HG03025 (cell line): ENCODE measurements around the gene YBX1.
"Not testable (repeated sequence)": the region's sequence is repeated elsewhere in the genome, so short reads cannot be mapped to it uniquely, and the experiment has no call there.

ENCODE experiments used
- ATAC-seq: cut with Tn5 transposase; IDR thresholded peaks from one replicate; pipeline ENCODE4 v1.9.1; 2021; ENCODE audit warnings: mild to moderate bottlenecking, moderate library complexity; ENCODE audit not compliant: unreplicated experiment, low FRiP score

YBX1 gene

DNA sequence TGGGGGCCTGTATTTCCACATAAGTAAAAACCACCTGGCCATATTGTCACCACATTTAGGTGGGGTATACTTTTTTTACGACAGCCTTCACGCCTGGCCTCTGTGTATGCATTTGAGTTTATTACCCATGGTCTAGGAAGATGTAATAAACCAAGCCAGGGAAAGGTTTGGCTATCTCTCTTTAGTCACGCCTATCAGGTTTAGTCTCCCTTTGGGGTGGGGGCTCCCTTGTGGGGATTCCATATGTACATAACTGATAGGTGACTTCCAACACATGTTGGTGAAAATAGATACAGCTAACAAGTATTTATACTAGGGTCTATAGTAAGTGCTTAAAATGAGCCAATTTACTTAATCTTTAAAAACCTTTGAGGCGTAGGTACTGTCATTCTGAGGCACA lies 4.2 kb downstream of the YBX1 start:
- no peak for ATAC-seq

DNA sequence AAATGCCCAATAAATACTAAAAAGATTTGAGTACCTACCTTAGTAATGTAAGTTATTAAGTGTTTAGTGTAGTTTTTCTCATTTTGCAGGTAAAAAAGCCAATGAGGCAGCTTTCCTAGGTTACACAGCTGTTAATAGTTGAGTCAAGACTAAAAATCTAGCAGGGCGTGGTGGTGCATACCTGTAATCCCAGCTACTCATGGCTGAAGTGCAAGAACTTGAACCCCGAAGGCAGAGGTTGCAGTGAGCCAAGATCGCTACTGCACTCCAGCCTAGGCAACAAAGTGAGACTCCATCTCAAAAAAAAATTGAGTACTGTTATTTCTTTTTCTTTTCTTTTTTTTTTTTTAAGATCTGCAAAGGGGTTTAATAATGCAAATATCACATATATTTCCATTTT lies 7.7 kb downstream of the YBX1 start:
- no peak for ATAC-seq

DNA sequence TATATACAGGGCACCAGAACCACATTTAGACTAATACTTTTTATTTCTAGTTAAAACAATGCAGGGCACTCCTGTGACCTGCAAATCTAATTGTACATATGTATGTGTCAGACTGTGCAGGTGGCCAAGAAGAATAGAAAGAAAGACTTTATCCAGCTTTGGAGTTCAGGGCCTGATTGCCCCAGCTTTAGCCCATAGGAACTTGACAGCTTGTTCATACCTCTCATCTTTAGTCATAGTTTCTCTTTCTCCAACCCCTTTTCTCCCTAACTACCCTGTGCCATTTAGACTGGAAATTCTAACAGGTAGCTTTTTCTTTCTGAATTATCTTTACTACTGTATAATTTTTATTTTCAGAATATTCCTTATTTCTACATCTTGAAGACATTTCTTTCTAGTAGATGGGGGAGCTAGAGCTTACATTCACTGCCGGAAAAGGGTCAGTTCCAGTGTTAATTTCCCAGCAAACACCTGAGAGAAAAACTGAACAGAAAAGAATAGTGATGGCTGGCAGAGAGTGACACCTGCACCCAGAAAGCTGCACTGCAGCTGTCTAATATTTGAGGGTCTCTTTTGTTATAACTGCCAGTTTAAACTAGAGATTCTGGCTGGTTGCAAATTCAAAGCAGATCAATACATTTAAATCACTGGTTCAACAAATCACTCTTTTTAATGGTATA lies 8.4 kb downstream of the YBX1 start:
- no peak for ATAC-seq

DNA sequence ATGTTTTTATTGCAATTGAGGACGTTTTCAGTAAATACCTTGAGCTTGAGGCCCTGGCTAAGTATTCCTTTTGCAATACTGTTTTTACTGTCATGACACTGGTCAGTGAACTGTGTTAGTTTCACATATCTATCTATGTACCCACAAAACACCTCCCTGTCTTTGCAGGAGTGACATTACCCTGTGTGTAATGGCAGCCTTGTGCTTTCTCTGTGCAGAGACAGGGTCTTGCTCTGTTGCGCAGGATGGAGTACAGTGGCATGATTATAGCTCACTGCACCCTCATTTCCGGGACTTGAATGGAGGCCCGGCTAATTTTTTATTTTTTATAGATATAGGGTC lies 8.9 kb downstream of the YBX1 start:
- no peak for ATAC-seq

DNA sequence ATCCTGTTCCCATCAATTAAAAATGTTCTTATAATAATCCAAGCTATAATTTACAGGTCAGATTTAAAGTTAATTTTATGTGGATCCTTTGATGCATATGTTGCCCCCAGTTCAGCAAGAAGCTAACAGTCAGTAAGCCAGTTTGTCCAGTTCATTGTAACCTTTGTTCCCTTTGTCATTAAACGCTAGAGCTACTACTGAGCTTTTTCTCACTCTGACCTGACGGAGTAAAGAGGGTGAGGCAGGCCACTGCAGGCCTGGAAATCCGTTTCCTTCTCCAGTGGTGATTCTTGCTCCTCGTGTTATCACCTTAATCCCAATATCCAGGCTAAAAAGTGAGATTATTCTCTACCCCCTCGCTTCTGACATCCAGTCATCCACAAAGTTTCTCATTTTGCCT lies 10.2 kb downstream of the YBX1 start:
- ATAC-seq = no peak

DNA sequence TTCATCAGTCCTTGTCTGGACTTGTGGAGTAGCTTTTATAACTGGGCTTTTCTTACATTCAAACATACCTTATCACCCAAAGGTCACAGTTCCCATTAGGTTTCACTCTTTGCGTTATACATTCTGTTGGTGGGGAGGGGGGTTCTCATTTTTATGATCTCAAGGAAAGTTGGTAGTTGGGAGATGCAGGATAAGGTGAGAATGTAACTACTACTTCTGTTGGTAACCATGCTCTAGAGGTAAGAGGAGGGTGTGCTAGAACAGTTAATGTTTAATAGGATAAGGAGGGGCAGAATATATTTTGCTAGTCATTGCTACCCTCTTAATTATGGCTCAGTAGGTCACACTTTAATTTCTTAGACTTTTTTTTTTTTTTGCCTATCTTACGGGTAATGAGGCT lies 10.7 kb downstream of the YBX1 start:
- ATAC-seq = no peak

DNA sequence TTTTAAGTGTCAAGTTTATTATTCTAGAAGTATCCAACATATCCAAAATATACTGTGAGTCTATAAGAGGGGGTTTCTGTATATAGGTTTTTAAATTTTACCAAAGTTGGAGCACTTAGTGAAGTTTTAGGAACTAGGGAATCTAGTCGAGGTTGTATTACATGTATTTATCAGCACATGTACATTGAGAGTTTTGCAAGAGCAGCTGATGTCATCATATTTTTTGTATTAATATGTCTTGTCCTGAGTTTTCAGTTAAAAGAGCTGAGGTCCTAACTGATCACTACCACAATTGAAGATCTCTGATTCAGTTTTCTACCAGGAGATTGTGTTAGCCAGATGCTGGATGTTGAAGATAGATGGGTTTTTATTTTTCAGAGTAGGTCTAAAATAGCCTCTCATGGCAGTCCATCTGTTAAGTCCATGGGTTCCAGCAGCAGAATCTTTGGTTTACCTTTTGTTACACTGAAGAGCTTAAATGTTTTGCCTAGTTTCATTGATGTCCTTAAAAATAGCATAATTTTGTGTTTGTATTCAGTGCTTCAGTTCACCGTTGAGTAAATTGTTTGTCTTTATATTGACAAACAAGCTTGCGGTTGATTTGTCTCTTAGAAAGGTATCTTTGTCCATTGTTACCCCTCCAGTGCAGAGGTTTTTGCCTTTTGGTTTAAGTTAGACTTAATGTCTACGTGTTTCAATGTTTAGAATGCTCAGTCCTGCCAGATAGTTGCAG lies 16.0 kb downstream of the YBX1 start:
- ATAC-seq = no peak

DNA sequence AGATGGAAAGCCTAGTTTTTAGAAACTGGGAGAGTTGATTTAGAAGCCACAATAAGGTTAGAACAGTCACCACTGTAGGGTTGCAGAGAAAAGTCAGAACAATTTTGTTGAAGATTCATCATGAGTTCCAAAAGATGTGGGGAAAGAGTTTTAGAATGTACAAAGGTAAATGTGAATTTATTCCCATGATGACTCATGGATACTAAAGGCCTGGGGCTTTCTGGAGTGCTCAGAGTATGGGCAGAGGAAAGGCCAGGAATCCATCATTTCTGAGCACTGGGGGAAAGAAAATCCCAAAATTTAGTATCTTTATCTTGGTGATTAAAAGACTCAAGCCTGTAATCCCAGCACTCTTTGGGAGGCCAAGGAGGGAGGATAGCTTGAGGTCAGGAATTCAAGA lies 17.8 kb downstream of the YBX1 start:
- no peak for ATAC-seq

DNA sequence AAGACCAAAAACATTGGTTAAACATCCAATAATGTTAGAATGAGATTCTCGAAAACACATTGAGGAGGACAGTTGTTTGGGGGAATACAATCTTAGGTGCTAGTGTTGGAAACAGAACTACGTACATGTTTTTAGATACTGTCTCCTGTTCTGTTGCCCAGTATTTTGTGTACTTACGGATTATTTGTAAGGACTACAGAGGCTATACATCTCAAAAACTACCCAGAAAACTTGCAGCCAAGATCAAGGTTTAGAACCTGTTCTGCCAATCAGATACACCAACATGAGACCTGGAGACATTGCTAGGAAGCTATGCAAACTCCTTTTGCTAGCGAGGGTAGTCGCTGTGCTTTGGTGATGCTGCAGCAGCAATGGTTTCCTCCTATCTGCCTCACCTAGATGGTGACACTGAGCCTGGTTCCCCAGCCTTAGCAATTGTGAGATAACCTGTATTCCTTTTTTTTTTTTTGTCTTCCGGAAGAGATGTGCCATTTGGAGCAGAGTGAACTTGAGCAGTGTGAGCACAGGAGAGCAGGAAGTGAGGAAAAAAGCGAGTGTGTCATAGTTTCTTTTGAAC lies 21.8 kb downstream of the YBX1 start:
- no peak for ATAC-seq

DNA sequence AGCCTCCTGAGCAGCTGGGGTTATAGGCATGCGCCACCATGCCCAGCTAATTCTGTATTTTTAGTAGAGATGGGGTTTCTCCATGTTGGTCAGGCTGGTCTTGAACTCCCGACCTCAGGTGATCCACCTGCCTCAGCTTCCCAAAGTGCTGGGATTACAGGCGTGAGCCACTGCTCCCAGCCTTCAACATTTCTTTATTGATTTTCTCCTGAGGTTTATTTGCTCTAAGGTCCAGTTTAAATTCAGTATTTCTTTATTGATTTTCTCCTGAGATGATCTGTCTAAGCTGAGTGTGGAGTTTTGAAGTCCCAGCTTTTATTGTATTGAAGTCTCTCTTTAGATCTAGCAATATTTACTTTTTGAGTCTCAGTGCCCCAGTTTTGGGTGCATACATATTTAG lies 30.6 kb downstream of the YBX1 start:
- not testable (repeated sequence) for ATAC-seq

DNA sequence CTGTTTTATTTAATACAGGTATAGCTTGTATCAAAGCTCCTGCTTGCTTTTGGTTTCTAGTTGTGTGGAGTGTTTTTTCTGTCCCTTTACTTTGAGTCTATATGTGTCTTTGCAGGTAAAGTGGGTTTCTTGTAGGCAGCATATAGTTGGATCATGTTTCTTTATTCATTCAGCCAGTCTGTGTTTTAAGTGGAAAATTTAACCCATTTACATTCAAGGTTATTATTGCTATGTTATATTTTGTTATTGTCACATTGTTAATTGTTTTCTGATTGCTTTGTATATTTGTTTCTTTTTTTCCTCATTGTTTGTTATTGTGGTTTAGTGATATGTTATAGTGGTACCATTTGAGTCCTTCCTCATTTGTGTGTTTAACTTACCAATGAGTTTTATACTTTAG lies 31.1 kb downstream of the YBX1 start:
- no peak for ATAC-seq

DNA sequence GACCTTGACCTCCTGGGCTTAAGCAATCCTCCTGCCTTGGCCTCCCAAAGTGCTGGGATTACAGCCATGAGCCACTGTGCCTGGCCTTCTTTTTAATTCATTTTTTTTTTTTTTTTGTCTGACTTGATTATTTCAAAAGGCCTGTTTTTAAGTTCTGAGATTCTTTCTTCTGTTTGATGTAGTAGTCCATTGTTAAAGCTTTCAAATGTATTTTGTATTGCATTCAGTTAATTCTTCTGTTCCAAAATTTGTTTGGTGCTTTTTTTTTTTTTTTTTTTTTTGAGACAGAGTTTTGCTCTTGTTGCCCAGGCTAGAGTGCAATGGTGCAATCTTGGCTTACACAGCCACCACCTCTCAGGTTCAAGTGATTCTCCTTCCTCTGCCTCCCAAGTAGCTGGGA lies 32.2 kb downstream of the YBX1 start:
- ATAC-seq = not testable (repeated sequence)

DNA sequence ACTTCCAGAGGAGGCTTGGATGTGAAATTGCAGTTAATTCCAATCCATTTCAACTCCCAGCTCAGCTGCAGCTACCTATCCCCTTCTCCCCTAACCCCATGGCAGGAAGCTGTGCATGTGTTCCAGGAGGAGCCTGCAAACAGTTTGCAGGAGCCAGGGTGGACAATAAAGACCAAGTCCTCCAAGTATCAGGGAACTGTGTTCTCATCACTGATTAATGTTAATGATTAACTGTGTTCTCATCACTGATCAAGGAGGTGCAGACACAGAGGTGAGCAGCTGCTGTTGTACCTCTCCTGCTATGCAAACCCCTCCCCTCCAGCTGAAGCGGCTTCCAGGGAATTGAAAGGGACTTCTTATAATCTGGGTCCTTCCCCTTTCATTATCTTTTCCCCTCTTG lies 38.6 kb downstream of the YBX1 start:
- no peak for ATAC-seq

DNA sequence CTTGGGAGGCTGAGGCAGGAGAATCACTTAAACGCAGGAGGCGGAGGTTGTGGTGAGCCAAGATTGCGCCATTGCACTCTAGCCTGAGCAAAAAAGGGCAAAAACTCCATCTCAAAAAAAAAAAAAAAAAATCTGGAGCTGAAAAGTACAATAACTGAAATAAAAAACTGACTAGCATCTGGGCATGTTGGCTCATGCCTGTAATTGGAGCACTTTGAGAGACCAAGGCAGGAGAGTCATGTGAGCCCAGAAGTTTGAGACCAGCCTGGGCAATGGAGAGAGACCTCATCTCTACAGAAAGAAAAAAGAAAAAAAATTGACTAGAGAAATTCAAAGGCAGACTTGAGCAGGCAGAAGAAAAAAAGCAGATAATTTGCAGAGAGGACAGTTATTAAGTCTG lies 39.7 kb downstream of the YBX1 start:
- ATAC-seq = no peak

DNA sequence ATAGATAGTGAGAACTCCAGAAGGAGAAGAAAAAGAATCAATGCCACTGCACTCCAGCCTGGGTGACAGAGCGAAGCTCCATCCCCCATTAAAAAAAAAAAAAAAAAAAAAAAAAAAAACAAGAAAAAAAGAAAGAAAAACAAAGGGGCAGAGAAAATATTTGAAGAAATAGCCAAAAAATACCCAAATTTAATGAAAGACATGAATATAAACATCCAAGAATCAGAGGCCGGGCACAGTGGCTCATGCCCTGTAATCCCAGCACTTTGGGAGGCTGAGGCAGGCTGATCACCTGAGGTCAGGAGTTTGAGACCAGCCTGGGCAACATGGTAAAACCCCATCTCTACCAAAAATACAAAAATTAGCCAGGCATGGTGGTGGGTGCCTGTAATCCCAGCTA lies 40.2 kb downstream of the YBX1 start:
- not testable (repeated sequence) for ATAC-seq

DNA sequence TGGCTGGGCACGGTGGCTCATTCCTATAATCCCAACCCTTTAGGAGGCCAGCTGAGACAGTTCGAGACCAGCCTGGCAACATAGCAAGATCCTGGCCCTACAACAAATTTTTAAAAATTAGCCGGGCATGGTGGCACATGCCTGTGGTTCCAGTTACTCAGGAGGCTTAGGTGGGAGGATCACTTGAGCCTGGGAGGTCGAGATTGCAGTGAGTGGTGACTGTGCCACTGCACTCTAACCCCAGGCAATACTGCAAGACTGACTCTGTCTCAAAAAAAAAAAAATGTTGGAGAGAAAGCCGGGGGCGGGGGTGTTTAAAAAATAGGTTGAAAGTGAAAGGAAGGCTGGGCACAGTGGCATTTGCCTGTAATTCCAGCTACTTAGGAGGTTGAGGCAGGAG lies 41.3 kb downstream of the YBX1 start:
- ATAC-seq = no peak

DNA sequence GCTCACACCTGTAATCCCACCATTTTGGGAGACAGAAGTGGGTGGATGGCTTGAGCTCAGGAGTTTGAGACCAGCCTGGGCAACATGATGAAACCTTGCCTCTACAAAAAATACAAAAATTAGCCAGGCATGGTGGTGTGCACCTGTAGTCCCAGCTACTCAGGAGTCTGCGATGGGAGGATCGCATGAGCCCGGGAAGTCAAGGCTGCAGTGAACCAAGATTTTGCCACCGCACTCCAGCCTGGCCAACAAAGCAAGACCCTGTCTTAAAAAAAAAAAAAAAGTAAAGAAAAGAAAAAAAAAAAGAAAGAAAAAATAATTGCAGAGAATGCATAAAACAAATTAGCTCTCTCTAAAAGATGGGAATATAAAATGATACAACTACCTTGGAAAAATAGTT lies 43.6 kb downstream of the YBX1 start:
- not testable (repeated sequence) for ATAC-seq

DNA sequence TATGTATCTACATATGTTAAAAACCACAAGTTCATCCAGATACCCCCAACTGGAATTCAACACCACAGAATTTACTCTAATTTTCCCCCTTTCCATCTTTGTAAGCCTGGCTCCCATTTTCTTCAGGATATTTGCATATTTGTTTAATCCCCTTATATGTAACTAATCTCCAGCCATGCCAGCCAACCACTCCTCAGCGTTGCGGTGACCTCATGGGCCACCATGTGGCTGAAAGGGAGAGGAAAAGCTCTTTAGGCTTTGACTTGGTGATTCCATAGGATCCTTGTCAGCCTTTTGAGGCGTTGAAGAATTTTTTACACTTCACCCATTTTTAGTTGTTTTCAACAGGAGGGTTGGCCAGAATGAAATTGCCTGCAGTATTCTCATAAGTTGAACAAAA lies 47.8 kb downstream of the YBX1 start:
- no peak for ATAC-seq

DNA sequence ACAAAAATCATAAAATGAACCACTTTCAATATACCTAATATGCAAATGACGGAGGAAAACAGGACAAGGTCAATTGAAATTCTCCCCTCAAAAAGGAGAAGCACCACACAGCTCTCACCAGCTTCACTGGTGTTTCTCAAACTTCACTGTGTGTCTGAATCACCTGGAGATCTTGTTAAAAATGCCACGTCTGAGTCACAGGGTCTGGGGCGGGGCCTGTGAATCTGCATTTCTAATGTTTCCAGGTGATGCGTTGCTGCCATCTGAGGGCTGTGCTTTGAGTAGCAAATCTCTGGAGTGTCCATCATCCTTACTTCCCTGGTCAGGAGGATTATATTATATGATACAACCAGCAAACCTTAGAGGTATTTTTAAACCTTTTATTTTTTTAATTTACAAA lies 48.8 kb downstream of the YBX1 start:
- no peak for ATAC-seq

DNA sequence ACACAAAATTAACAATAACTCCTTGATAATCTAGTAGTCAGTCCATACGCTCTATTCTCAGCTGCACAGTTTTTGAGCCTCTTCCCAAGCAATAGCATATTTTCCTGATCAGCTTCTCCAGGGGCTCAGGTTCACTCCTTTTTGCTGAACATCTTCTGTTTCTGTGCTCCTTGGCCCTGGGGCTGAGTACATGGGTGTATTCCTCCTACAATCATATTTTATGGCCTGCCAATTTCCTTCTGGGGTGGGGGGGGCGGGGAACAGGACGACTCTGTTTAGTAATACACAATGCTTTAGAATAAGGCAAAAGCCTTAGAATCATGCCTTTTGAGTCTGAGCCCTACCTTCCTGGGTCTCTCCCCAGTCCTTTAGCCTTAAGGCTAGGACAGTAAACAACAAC lies 49.4 kb downstream of the YBX1 start:
- no peak for ATAC-seq

DNA sequence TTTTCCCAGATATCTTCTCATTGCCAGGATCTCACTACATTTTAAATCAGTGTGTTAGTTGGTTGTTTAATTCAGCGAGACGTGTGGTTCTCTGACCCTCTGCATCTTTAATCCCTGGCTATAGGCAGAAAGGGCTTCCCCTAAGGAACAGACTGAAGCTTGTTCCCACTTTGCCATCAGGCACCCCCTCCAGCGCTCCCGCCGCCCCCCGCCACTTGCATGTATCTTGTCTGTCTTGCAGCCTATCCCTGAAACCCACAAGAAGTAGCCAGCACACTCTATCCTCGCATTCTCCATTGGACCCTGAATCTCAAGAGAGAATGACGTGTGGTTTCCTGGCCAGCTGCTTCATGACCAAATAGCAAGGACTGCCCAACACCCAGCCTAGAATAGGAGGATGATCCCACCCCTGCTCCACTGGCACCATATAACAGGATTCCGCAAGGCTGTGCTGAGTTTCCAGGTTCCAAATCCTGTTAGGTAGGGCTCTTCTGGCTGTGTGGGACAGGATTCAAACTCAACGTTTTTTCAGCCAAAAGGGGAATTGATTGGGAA lies 50.0 kb downstream of the YBX1 start:
- no peak for ATAC-seq
